Vagina (tissue), 2 donors: Measurements from ENCODE around the gene COL27A1. TPM values are rescaled to one million over a fixed set of nuclear protein-coding genes. Genes with fewer than 3 reads are reported as not detected.
A peak's percentile ranks its signal among the peaks of the same experiment; 100 is the strongest.

Experiments used
- DNase-seq, 2 donors: peaks; one replicate each; pipeline ENCODE4 v3.0.0-alpha.2; 2017; ENCODE audit errors: extremely low spot score in 2 of 2
- H3K27ac ChIP-seq: fragments of 200-600 bp; sonication (generic); one replicate; pipeline ENCODE4 v1.5.1; 2019
- H3K27me3 ChIP-seq: fragments of 200-600 bp; sonication (generic); one replicate; pipeline ENCODE4 v1.5.1; 2019
- H3K36me3 ChIP-seq, 2 donors: fragments of 200-600 bp; sonication (generic); one replicate each; pipeline ENCODE4 v1.5.1; 2017 to 2019
- H3K4me1 ChIP-seq: fragments of 200-600 bp; sonication (generic); one replicate; pipeline ENCODE4 v1.5.1; 2019
- H3K4me3 ChIP-seq, 2 donors: fragments of 200-600 bp; sonication (generic); 1 replicate in 1 of 2; 2 replicates in 1 of 2; pipeline ENCODE4 v1.5.1; 2016 to 2019
- H3K9me3 ChIP-seq: fragments of 200-600 bp; sonication (generic); one replicate; pipeline ENCODE4 v1.5.1; 2019
- CTCF ChIP-seq, 3 experiments: fragments of 450-650 bp in 2 of 3; fragments of 200-600 bp in 1 of 3; sonication (generic) in 1 of 3; IDR thresholded peaks; one replicate each; pipeline ENCODE4 v1.5.1; 2017 to 2019; ENCODE audit warnings: antibody characterized with exemption in 3 of 3, mild to moderate bottlenecking in 2 of 3, moderate library complexity in 2 of 3
- POLR2A ChIP-seq, 2 donors: fragments of 450-650 bp; IDR thresholded peaks; one replicate each; pipeline ENCODE4 v1.6.1; 2017; ENCODE audit warnings: antibody characterized with exemption in 2 of 2, mild to moderate bottlenecking in 2 of 2, moderate library complexity in 2 of 2
- POLR2AphosphoS5 ChIP-seq, 2 donors: sonication (generic); formaldehyde crosslinking; IDR thresholded peaks; one replicate each; pipeline ENCODE4 v1.9.0; 2017; ENCODE audit warnings: antibody characterized with exemption in 2 of 2, mild to moderate bottlenecking in 2 of 2, low read depth in 1 of 2; ENCODE audit not compliant: insufficient read depth in 1 of 2
- intact Hi-C: fragments of 100-400 bp; cut with DNase I; formaldehyde crosslinking; loops from one replicate; pipeline ENCODE4 v1.15.1; 2023
- total RNA-seq: library from RNA; depleted of rRNA; stranded (reverse); fragments of >200 nt; gene quantifications from one replicate; pipeline ENCODE4 v1.2.3, GENCODE V29; 2016

COL27A1 gene
- total RNA-seq, 1 donor from 2014 or later: 17.2 TPM

DNA sequence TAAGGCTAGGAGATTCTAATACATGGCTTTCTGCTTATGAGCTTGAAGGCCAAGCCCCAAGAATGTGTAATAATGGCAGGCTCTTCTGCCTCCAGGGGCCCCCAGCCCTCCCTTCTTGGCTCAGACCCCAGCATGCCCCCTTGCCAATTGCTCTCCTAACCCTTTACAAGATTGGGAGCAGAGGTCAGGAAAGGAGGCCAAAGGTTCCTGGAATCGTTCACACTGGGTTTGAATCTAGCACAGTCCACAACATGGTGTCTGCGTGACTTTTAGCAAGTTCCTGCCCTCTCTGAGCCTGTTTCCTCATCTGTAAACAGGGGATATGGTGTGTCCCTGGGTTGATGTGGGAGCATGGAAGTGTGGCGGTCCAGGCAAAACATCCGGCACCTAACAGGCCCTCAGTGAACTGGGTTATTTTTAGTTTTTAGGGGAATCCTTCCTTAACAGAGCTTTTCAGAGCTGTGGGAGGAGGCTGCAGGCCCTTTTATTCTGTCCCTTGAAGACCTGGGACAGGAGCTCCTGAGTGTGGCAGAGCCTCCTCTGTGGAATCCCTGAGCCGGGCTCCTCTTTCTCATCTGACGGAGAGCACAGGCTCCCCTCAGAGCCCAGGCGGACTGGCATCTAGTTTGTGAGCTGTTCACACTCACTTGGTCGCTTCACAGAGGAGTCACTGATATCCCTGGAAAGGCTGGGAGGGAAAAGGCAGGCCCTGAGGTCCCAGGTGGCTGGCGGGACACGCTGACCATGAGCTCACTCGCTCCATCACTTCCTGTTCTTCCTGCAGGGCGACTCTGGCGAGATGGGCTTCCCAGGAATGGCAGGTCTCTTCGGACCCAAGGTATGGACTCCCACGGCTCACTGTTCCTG is 144.2 kb downstream of the COL27A1 start:
- H3K27ac ChIP-seq: no peak overlapping the region
- H3K4me1 ChIP-seq: no peaks in the 10 kb centered on the region
- TF ChIP-seq POLR2A (IDR thresholded peaks at IDR 0.05) (no peak), CTCF (IDR thresholded peaks at IDR 0.05) (no peak), POLR2AphosphoS5 (IDR thresholded peaks at IDR 0.05; ENCODE audit: insufficient read depth in 1 of 2, low read depth in 1 of 2) (no peak)
- DNase-seq: peak; percentile 49 to 88
- H3K4me3 ChIP-seq: no peak overlapping the region
- H3K36me3 ChIP-seq: peaks cover 0 to 33% of the 10 kb centered on the region in 2 donors
- intact Hi-C loops: no loop called here
- H3K9me3 ChIP-seq: no peaks in the 10 kb centered on the region
- H3K27me3 ChIP-seq: no peaks in the 10 kb centered on the region

GRCh38 chr9:114300153-114300845 is 145.0 kb downstream of the COL27A1 start:
- DNase-seq: peak; percentile 19 to 85
- intact Hi-C loops: no loop called here
- TF ChIP-seq CTCF (IDR thresholded peaks at IDR 0.05): no peak
- no peak for TF ChIP-seq POLR2AphosphoS5 (IDR thresholded peaks at IDR 0.05; ENCODE audit: insufficient read depth in 1 of 2, low read depth in 1 of 2)

DNA sequence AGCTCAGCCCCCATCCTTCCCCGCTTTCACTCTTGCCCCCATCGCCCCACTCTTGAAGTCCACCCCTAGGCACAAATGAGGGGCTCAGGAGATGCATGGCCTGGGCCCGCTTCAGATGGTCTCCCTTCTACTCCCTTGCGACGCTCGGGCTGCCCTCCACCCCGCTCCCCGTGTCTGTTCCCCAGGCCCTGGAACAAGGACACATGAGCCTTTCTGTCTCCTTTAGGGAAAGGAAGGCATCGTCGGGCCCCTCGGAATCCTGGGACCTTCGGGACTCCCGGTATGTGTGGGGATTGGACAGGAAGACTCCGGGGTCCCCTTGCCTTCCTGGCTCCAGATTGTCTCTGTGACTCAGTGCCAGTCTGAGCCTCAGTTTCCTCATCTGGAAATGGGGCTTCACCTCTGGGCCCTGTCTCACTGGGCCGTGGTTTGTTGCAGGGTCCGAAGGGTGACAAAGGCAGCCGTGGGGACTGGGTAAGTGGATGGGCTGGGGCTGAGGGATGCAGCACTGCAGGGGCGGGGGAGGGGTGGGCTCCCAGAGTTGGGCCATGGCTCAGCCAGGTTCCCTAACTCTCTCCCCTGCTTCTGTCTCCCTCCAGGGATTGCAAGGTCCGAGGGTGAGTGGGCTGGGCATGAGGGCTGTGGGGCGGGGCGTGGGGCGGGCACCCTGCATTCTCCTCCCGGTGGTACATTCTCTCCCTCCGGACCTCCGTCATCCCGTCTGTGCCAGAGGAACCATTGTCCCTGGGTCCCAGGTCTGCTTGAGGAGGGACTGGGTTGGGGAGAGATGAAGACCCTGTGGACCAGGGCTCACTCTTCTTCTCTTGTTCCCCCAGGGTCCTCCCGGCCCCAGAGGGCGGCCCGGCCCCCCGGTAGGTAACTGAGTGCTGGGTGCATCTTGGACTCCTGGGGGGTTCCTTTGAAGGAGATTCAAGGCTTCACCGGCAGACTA is 145.8 kb downstream of the COL27A1 start:
- Histone ChIP-seq H3K4me1 (peaks cover 9% of the 10 kb centered on the region), H3K9me3 (no peaks in the 10 kb centered on the region), H3K27ac (no peak overlapping the region), H3K27me3 (no peaks in the 10 kb centered on the region), H3K36me3 (peaks cover 0 to 19% of the 10 kb centered on the region in 2 donors), H3K4me3 (no peak overlapping the region)
- peak; percentile 79 to 94 for DNase-seq
- no peak for TF ChIP-seq CTCF (IDR thresholded peaks at IDR 0.05)
- TF ChIP-seq POLR2A (IDR thresholded peaks at IDR 0.05): no peak
- no peak for TF ChIP-seq POLR2AphosphoS5 (IDR thresholded peaks at IDR 0.05; ENCODE audit: insufficient read depth in 1 of 2, low read depth in 1 of 2)
- intact Hi-C loops: no loop called here

More at GRCh38 chr9:114300153-114300845, 145.0 kb downstream of the COL27A1 start:
- Histone ChIP-seq H3K27ac (no peak overlapping the region), H3K4me1 (peaks cover 2% of the 10 kb centered on the region), H3K4me3 (no peak overlapping the region), H3K9me3 (no peaks in the 10 kb centered on the region), H3K36me3 (peaks cover 0 to 25% of the 10 kb centered on the region in 2 donors), H3K27me3 (no peaks in the 10 kb centered on the region)

DNA sequence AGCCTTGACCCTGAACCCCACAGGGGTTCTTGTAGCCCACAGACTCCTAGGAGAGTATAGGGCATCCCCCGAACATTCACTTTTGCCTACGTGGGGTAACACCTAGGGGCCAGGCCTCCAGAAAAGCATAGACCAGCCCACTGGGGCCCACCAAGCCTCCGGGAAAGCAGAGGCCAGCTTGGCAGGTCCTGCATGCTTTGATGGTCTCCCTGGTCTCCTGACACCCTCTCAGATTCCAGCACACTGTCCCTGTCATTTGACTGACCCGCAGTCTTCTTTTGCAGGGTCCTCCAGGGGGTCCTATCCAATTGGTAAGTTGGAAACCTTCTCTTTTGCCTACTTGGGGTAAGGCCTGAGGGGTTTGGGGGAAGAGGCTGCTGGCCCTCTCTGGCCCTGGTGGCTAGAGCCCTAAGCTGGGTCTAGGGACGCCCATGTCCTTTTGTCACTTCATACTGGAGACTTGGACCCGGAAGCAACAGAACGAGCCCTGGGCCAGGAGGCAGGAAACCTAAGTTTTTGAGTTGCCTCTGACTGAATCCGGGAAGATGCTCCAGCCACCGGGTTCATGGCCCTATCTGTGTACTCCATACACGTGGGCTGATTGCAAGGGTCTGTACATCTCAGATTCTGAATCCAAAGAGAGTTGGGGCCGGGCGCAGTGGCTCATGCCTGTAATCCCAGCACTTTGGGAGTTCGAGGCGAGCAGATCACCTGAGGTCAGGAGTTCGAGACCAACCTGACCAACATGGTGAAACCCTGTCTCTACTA is 146.6 kb downstream of the COL27A1 start:
- Histone ChIP-seq H3K4me1 (peaks cover 9% of the 10 kb centered on the region), H3K4me3 (no peak overlapping the region), H3K27ac (no peak overlapping the region), H3K9me3 (no peaks in the 10 kb centered on the region), H3K27me3 (no peaks in the 10 kb centered on the region), H3K36me3 (peaks cover 0 to 18% of the 10 kb centered on the region in 2 donors)
- no peak for TF ChIP-seq POLR2AphosphoS5 (IDR thresholded peaks at IDR 0.05; ENCODE audit: insufficient read depth in 1 of 2, low read depth in 1 of 2)
- no peak for TF ChIP-seq POLR2A (IDR thresholded peaks at IDR 0.05)
- TF ChIP-seq CTCF (IDR thresholded peaks at IDR 0.05): no peak
- intact Hi-C loops: no loop called here
- peak; percentile 77 to 87 for DNase-seq
